ENCODE data around the gene CLK2.
"Not testable (repeated sequence)": the region's sequence is repeated elsewhere in the genome, so short reads cannot be mapped to it uniquely, and the experiment has no call there.

The CLK2 gene

GRCh38 chr1:155245163-155245524, 28.2 kb downstream of the CLK2 start:
- H3K9me3 ChIP-seq (ENCODE audit: control insufficient read depth, low read length), result no peaks in the 10 kb centered on the region
- H3K27me3 ChIP-seq (ENCODE audit: control insufficient read depth, insufficient read depth, low read length), result no peaks in the 10 kb centered on the region
- H3K36me3 ChIP-seq (ENCODE audit: control insufficient read depth, insufficient read depth, low read length), result no peaks in the 10 kb centered on the region
- H3K4me3 ChIP-seq (ENCODE audit: low read length), result peak overlapping the region; percentile 93
- peak overlapping the region; percentile 79 for H3K9ac ChIP-seq (ENCODE audit: low read length)
- peaks cover 33% of the 10 kb centered on the region for H3K4me1 ChIP-seq (ENCODE audit: control insufficient read depth, insufficient read depth, low read length)

- Histone ChIP-seq H3K9ac (ENCODE audit: low read length) (peak overlapping the region; percentile 79), H3K27me3 (ENCODE audit: control insufficient read depth, insufficient read depth, low read length) (no peaks in the 10 kb centered on the region), H3K4me1 (ENCODE audit: control insufficient read depth, insufficient read depth, low read length) (peaks cover 33% of the 10 kb centered on the region), H3K4me3 (ENCODE audit: low read length) (peak overlapping the region; percentile 93), H3K36me3 (ENCODE audit: control insufficient read depth, insufficient read depth, low read length) (no peaks in the 10 kb centered on the region), H3K9me3 (ENCODE audit: control insufficient read depth, low read length) (no peaks in the 10 kb centered on the region)
Measured at GRCh38 chr1:155244368-155245162, 28.7 kb downstream of the CLK2 start.

- H3K36me3 ChIP-seq (ENCODE audit: control insufficient read depth, insufficient read depth, low read length), result no peaks in the 10 kb centered on the region
- no peaks in the 10 kb centered on the region for H3K9me3 ChIP-seq (ENCODE audit: control insufficient read depth, low read length)
- peaks cover 33% of the 10 kb centered on the region for H3K4me1 ChIP-seq (ENCODE audit: control insufficient read depth, insufficient read depth, low read length)
- H3K27me3 ChIP-seq (ENCODE audit: control insufficient read depth, insufficient read depth, low read length), result no peaks in the 10 kb centered on the region
- H3K9ac ChIP-seq (ENCODE audit: low read length), result no peak overlapping the region
- no peak overlapping the region for H3K4me3 ChIP-seq (ENCODE audit: low read length)
Measured at GRCh38 chr1:155242805-155243358, 30.4 kb downstream of the CLK2 start.

GRCh38 chr1:155241841-155242264, 31.5 kb downstream of the CLK2 start:
- Histone ChIP-seq H3K9me3 (ENCODE audit: control insufficient read depth, low read length) (no peaks in the 10 kb centered on the region), H3K27me3 (ENCODE audit: control insufficient read depth, insufficient read depth, low read length) (no peaks in the 10 kb centered on the region), H3K4me1 (ENCODE audit: control insufficient read depth, insufficient read depth, low read length) (peaks cover 33% of the 10 kb centered on the region), H3K36me3 (ENCODE audit: control insufficient read depth, insufficient read depth, low read length) (no peaks in the 10 kb centered on the region), H3K4me3 (ENCODE audit: low read length) (no peak overlapping the region), H3K9ac (ENCODE audit: low read length) (no peak overlapping the region)

- peaks cover 33% of the 10 kb centered on the region for H3K4me1 ChIP-seq (ENCODE audit: control insufficient read depth, insufficient read depth, low read length)
- H3K36me3 ChIP-seq (ENCODE audit: control insufficient read depth, insufficient read depth, low read length), result no peaks in the 10 kb centered on the region
- peak overlapping the region; percentile 54 for H3K9ac ChIP-seq (ENCODE audit: low read length)
- H3K27me3 ChIP-seq (ENCODE audit: control insufficient read depth, insufficient read depth, low read length), result no peaks in the 10 kb centered on the region
- H3K4me3 ChIP-seq (ENCODE audit: low read length), result peak overlapping the region; percentile 3
- no peaks in the 10 kb centered on the region for H3K9me3 ChIP-seq (ENCODE audit: control insufficient read depth, low read length)
Measured at GRCh38 chr1:155241069-155241679, 32.1 kb downstream of the CLK2 start.

GRCh38 chr1:155236451-155236850, 36.9 kb downstream of the CLK2 start:
- Histone ChIP-seq H3K4me1 (ENCODE audit: control insufficient read depth, insufficient read depth, low read length) (peaks cover 11% of the 10 kb centered on the region), H3K27me3 (ENCODE audit: control insufficient read depth, insufficient read depth, low read length) (no peaks in the 10 kb centered on the region), H3K4me3 (ENCODE audit: low read length) (no peak overlapping the region), H3K9ac (ENCODE audit: low read length) (no peak overlapping the region), H3K36me3 (ENCODE audit: control insufficient read depth, insufficient read depth, low read length) (no peaks in the 10 kb centered on the region), H3K9me3 (ENCODE audit: control insufficient read depth, low read length) (no peaks in the 10 kb centered on the region)

- not testable (repeated sequence) for H3K27me3 ChIP-seq (ENCODE audit: control insufficient read depth, insufficient read depth, low read length); H3K9ac ChIP-seq (ENCODE audit: low read length); H3K9me3 ChIP-seq (ENCODE audit: control insufficient read depth, low read length); H3K36me3 ChIP-seq (ENCODE audit: control insufficient read depth, insufficient read depth, low read length); H3K4me1 ChIP-seq (ENCODE audit: control insufficient read depth, insufficient read depth, low read length); H3K4me3 ChIP-seq (ENCODE audit: low read length)
Measured at GRCh38 chr1:155235375-155235774, 37.9 kb downstream of the CLK2 start.

GRCh38 chr1:155233502-155233901, 39.8 kb downstream of the CLK2 start:
- not testable (repeated sequence) for H3K36me3 ChIP-seq (ENCODE audit: control insufficient read depth, insufficient read depth, low read length); H3K9ac ChIP-seq (ENCODE audit: low read length); H3K4me1 ChIP-seq (ENCODE audit: control insufficient read depth, insufficient read depth, low read length); H3K27me3 ChIP-seq (ENCODE audit: control insufficient read depth, insufficient read depth, low read length); H3K9me3 ChIP-seq (ENCODE audit: control insufficient read depth, low read length); H3K4me3 ChIP-seq (ENCODE audit: low read length)

GRCh38 chr1:155232001-155232978, 41.0 kb downstream of the CLK2 start:
- not testable (repeated sequence) for H3K36me3 ChIP-seq (ENCODE audit: control insufficient read depth, insufficient read depth, low read length); H3K4me1 ChIP-seq (ENCODE audit: control insufficient read depth, insufficient read depth, low read length); H3K9ac ChIP-seq (ENCODE audit: low read length); H3K9me3 ChIP-seq (ENCODE audit: control insufficient read depth, low read length); H3K27me3 ChIP-seq (ENCODE audit: control insufficient read depth, insufficient read depth, low read length); H3K4me3 ChIP-seq (ENCODE audit: low read length)

- peaks cover 13% of the 10 kb centered on the region for H3K4me1 ChIP-seq (ENCODE audit: control insufficient read depth, insufficient read depth, low read length)
- H3K27me3 ChIP-seq (ENCODE audit: control insufficient read depth, insufficient read depth, low read length); H3K9ac ChIP-seq (ENCODE audit: low read length); H3K36me3 ChIP-seq (ENCODE audit: control insufficient read depth, insufficient read depth, low read length); H3K9me3 ChIP-seq (ENCODE audit: control insufficient read depth, low read length); H3K4me3 ChIP-seq (ENCODE audit: low read length): not testable (repeated sequence)
Measured at GRCh38 chr1:155231302-155231701, 42.0 kb downstream of the CLK2 start.

- Histone ChIP-seq H3K9me3 (ENCODE audit: control insufficient read depth, low read length) (no peaks in the 10 kb centered on the region), H3K27me3 (ENCODE audit: control insufficient read depth, insufficient read depth, low read length) (no peaks in the 10 kb centered on the region), H3K36me3 (ENCODE audit: control insufficient read depth, insufficient read depth, low read length) (no peaks in the 10 kb centered on the region), H3K9ac (ENCODE audit: low read length) (peak overlapping the region; percentile 66), H3K4me1 (ENCODE audit: control insufficient read depth, insufficient read depth, low read length) (peaks cover 24% of the 10 kb centered on the region), H3K4me3 (ENCODE audit: low read length) (peak overlapping the region; percentile 43)
Measured at GRCh38 chr1:155228096-155228427, 45.2 kb downstream of the CLK2 start.

Measured in mucosa of stomach (tissue), 1 donor.